Osteocyte (in vitro differentiated cells): ENCODE measurements around the gene HMCN2. TPM values are rescaled to one million over a fixed set of nuclear protein-coding genes. Genes with fewer than 3 reads are reported as not detected.
"Not testable (repeated sequence)": the region's sequence is repeated elsewhere in the genome, so short reads cannot be mapped to it uniquely, and the experiment has no call there.

Experiments
- DNase-seq: peaks from one replicate; pipeline ENCODE4 v3.0.0; 2021; ENCODE audit warnings: mixed read lengths; ENCODE audit not compliant: unreplicated experiment; ENCODE audit errors: extremely low spot score
- H3K27ac Mint-ChIP-seq: one replicate; pipeline ENCODE4 v1.8.0; 2021; ENCODE audit warnings: mild to moderate bottlenecking, mixed read lengths; ENCODE audit not compliant: unreplicated experiment
- H3K27me3 Mint-ChIP-seq: one replicate; pipeline ENCODE4 v1.8.0; 2021; ENCODE audit warnings: mixed read lengths; ENCODE audit not compliant: unreplicated experiment
- H3K36me3 Mint-ChIP-seq: one replicate; pipeline ENCODE4 v1.8.0; 2021; ENCODE audit warnings: mixed read lengths; ENCODE audit not compliant: unreplicated experiment
- H3K4me1 Mint-ChIP-seq: one replicate; pipeline ENCODE4 v1.8.0; 2021; ENCODE audit warnings: mixed read lengths; ENCODE audit not compliant: unreplicated experiment
- H3K4me3 Mint-ChIP-seq: one replicate; pipeline ENCODE4 v1.8.0; 2021; ENCODE audit warnings: mild to moderate bottlenecking, moderate library complexity, mixed read lengths; ENCODE audit not compliant: unreplicated experiment
- H3K9me3 Mint-ChIP-seq: one replicate; pipeline ENCODE4 v1.8.0; 2021; ENCODE audit warnings: mixed read lengths; ENCODE audit not compliant: unreplicated experiment
- CTCF ChIP-seq: fragments of 200-600 bp; sonication (generic); IDR thresholded peaks from 2 replicates; pipeline ENCODE4 v1.5.0; 2021; ENCODE audit warnings: antibody characterized with exemption, mild to moderate bottlenecking, moderate library complexity
- total RNA-seq: library from RNA; stranded (reverse); gene quantifications from 2 replicates; pipeline ENCODE4 v1.2.1, GENCODE V29; 2021

HMCN2 gene
- total RNA-seq, 1 donor from 2014 or later = 0.05 TPM

GRCh38 chr9:130398487-130399240 lies 133.1 kb downstream of the HMCN2 start:
- Mint-ChIP-seq H3K36me3 (no peaks in the 10 kb centered on the region), H3K9me3 (no peaks in the 10 kb centered on the region), H3K4me3 (no peak overlapping the region), H3K27me3 (peaks cover 20% of the 10 kb centered on the region), H3K27ac (no peak overlapping the region), H3K4me1 (no peaks in the 10 kb centered on the region)
- TF ChIP-seq CTCF = no peak
- no peak for DNase-seq

- Mint-ChIP-seq H3K9me3 (no peaks in the 10 kb centered on the region), H3K4me1 (no peaks in the 10 kb centered on the region), H3K4me3 (no peak overlapping the region), H3K27me3 (peaks cover 20% of the 10 kb centered on the region), H3K27ac (no peak overlapping the region), H3K36me3 (no peaks in the 10 kb centered on the region)
- TF ChIP-seq CTCF = no peak
- DNase-seq = no peak
These were observed 134.2 kb downstream of the HMCN2 start for GRCh38 chr9:130399768-130400167.

- TF ChIP-seq CTCF = no peak
- Mint-ChIP-seq H3K4me1 (no peaks in the 10 kb centered on the region), H3K4me3 (no peak overlapping the region), H3K9me3 (no peaks in the 10 kb centered on the region), H3K36me3 (no peaks in the 10 kb centered on the region), H3K27ac (no peak overlapping the region), H3K27me3 (peaks cover 20% of the 10 kb centered on the region)
- no peak for DNase-seq
These were observed 135.3 kb downstream of the HMCN2 start for GRCh38 chr9:130400870-130401269.

- not testable (repeated sequence) for DNase-seq, H3K4me1 Mint-ChIP-seq, H3K36me3 Mint-ChIP-seq, H3K27ac Mint-ChIP-seq, H3K9me3 Mint-ChIP-seq, H3K4me3 Mint-ChIP-seq
- peaks cover 20% of the 10 kb centered on the region for H3K27me3 Mint-ChIP-seq
These were observed 136.2 kb downstream of the HMCN2 start for GRCh38 chr9:130401742-130402141.

GRCh38 chr9:130402243-130402642 lies 136.7 kb downstream of the HMCN2 start:
- no peak for TF ChIP-seq CTCF
- no peak overlapping the region for H3K27ac Mint-ChIP-seq
- H3K4me1 Mint-ChIP-seq = no peaks in the 10 kb centered on the region
- DNase-seq = no peak
- no peaks in the 10 kb centered on the region for H3K36me3 Mint-ChIP-seq
- H3K27me3 Mint-ChIP-seq = peaks cover 20% of the 10 kb centered on the region
- no peaks in the 10 kb centered on the region for H3K9me3 Mint-ChIP-seq
- H3K4me3 Mint-ChIP-seq = no peak overlapping the region
